OCI-LY1 (cell line): ENCODE measurements around the gene KCNH2.

Experiments used
- EZH2 ChIP-seq: fragments of 200-600 bp; sonication (generic), shearing (Covaris generic); IDR thresholded peaks from 2 replicates; pipeline ENCODE4 v1.8.0; 2017; ENCODE audit warnings: borderline replicate concordance, mixed run types, mild to moderate bottlenecking, antibody characterized with exemption, low read length, moderate library complexity, mixed read lengths
- TF ChIP-seq, protein P1 (sequence below): fragments of 200-600 bp; sonication (generic), shearing (Covaris generic); IDR thresholded peaks from 2 replicates; pipeline ENCODE4 v1.5.1; 2017; ENCODE audit warnings: mild to moderate bottlenecking, antibody characterized with exemption, low read length, moderate library complexity, mixed read lengths

- TF ChIP-seq, protein P1, sequence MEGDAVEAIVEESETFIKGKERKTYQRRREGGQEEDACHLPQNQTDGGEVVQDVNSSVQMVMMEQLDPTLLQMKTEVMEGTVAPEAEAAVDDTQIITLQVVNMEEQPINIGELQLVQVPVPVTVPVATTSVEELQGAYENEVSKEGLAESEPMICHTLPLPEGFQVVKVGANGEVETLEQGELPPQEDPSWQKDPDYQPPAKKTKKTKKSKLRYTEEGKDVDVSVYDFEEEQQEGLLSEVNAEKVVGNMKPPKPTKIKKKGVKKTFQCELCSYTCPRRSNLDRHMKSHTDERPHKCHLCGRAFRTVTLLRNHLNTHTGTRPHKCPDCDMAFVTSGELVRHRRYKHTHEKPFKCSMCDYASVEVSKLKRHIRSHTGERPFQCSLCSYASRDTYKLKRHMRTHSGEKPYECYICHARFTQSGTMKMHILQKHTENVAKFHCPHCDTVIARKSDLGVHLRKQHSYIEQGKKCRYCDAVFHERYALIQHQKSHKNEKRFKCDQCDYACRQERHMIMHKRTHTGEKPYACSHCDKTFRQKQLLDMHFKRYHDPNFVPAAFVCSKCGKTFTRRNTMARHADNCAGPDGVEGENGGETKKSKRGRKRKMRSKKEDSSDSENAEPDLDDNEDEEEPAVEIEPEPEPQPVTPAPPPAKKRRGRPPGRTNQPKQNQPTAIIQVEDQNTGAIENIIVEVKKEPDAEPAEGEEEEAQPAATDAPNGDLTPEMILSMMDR, result no peak
- no peak for TF ChIP-seq EZH2
These were observed 63.9 kb downstream of the KCNH2 start for GRCh38 chr7:150914196-150914595.
